CD4-positive, alpha-beta T cell (primary cell): ENCODE measurements around the gene HMCN2. TPM values are rescaled to one million over a fixed set of nuclear protein-coding genes. Genes with fewer than 3 reads are reported as not detected.
"Not testable (repeated sequence)": the region's sequence is repeated elsewhere in the genome, so short reads cannot be mapped to it uniquely, and the experiment has no call there.

Source experiments
- ATAC-seq: fragments of 200-7000 bp; cut with Tn5 transposase; one replicate; pipeline ENCODE4 v1.10.0; 2022; ENCODE audit warnings: mild to moderate bottlenecking; ENCODE audit not compliant: poor library complexity
- CTCF ChIA-PET: fragments of 350-600 bp; sonication (Branson Sonifier 250); formaldehyde crosslinking; loops from one replicate; lab custom pipeline; 2021; ENCODE audit warnings: antibody characterized with exemption, inconsistent platforms; lab: Charles Lee
- POLR2A ChIA-PET: fragments of 350-600 bp; sonication (Branson Sonifier 250); formaldehyde crosslinking; loops from one replicate; lab custom pipeline; 2021; ENCODE audit warnings: antibody characterized with exemption, inconsistent platforms; lab: Charles Lee
- DNase-seq, 14 experiments: peaks; one replicate each; pipeline ENCODE4 v3.0.0-alpha.2; 2013 to 2020; ENCODE audit warnings: mixed read lengths in 2 of 14
- H3K27ac ChIP-seq, 2 donors: one replicate each; pipeline versions ENCODE4 v1.5.1 to v1.7.0; 2013; ENCODE audit warnings: low read length in 2 of 2, low read depth in 1 of 2, mild to moderate bottlenecking in 1 of 2
- H3K27me3 ChIP-seq, 2 experiments: 1 replicate in 1 of 2; 2 replicates in 1 of 2; pipeline versions ENCODE4 v1.6.1 to v1.7.0; 2013; ENCODE audit warnings: low read length in 2 of 2, control low read depth in 1 of 2, mild to moderate bottlenecking in 1 of 2, moderate library complexity in 1 of 2; ENCODE audit not compliant: insufficient read depth in 2 of 2, control insufficient read depth in 1 of 2
- H3K36me3 ChIP-seq: one replicate; pipeline ENCODE4 v1.6.1; 2013; ENCODE audit warnings: low read length, control low read depth; ENCODE audit not compliant: insufficient read depth
- H3K4me1 ChIP-seq: one replicate; pipeline ENCODE4 v1.6.1; 2013; ENCODE audit warnings: low read length, control low read depth; ENCODE audit not compliant: insufficient read depth
- H3K4me3 ChIP-seq: one replicate; pipeline ENCODE4 v1.5.1; 2013; ENCODE audit warnings: mild to moderate bottlenecking, low read length, moderate library complexity
- H3K9me3 ChIP-seq, 2 experiments: 1 replicate in 1 of 2; 2 replicates in 1 of 2; pipeline versions ENCODE4 v1.6.1 to v1.7.0; 2013; ENCODE audit warnings: low read length in 2 of 2, mild to moderate bottlenecking in 2 of 2, control low read depth in 1 of 2, moderate library complexity in 1 of 2; ENCODE audit not compliant: control insufficient read depth in 1 of 2, insufficient read depth in 1 of 2
- H3K27ac Mint-ChIP-seq: one replicate; pipeline ENCODE4 v1.8.0; 2020; ENCODE audit warnings: mixed read lengths
- H3K27me3 Mint-ChIP-seq: one replicate; pipeline ENCODE4 v1.8.0; 2021; ENCODE audit warnings: mixed read lengths
- H3K36me3 Mint-ChIP-seq: one replicate; pipeline ENCODE4 v1.8.0; 2021; ENCODE audit warnings: low read depth, mixed read lengths
- H3K4me1 Mint-ChIP-seq: one replicate; pipeline ENCODE4 v1.8.0; 2021; ENCODE audit warnings: low read depth, mixed read lengths
- H3K4me3 Mint-ChIP-seq: one replicate; pipeline ENCODE4 v1.8.0; 2020; ENCODE audit warnings: mild to moderate bottlenecking, mixed read lengths
- H3K9me3 Mint-ChIP-seq: one replicate; pipeline ENCODE4 v1.8.0; 2020; ENCODE audit warnings: mixed read lengths
- CTCF ChIP-seq: fragments of 200-600 bp; IDR thresholded peaks from one replicate; pipeline ENCODE4 v1.8.0; 2022; ENCODE audit warnings: antibody characterized with exemption, mild to moderate bottlenecking
- intact Hi-C, 2 experiments: fragments of 100-400 bp; cut with DNase I in 1 of 2; cut with micrococcal nuclease in 1 of 2; formaldehyde crosslinking; loops; one replicate each; pipeline versions ENCODE4 v1.15.1 to v1.9.0; 2023 to 2025; cut with DNase I, micrococcal nuclease
- total RNA-seq, 174 experiments: library from RNA in 2 of 174; stranded (reverse) in 2 of 174; gene quantifications; one replicate each; pipeline ENCODE4 v1.2.3 and lab custom pipeline; 2021 to 2026

The HMCN2 gene
- total RNA-seq, 2 experiments from 2014 or later = not detected

GRCh38 chr9:130400870-130401269 lies 135.3 kb downstream of the HMCN2 start:
- H3K4me3 ChIP-seq = no peak overlapping the region
- no peaks in the 10 kb centered on the region for H3K36me3 Mint-ChIP-seq
- no peak for ATAC-seq
- H3K27me3 ChIP-seq = no peaks in the 10 kb centered on the region
- no peaks in the 10 kb centered on the region for H3K9me3 ChIP-seq
- no peaks in the 10 kb centered on the region for H3K27me3 Mint-ChIP-seq
- DNase-seq = no peak
- H3K4me1 ChIP-seq = no peaks in the 10 kb centered on the region
- H3K27ac Mint-ChIP-seq = no peak overlapping the region
- no peaks in the 10 kb centered on the region for H3K36me3 ChIP-seq
- no peaks in the 10 kb centered on the region for H3K9me3 Mint-ChIP-seq
- CTCF ChIA-PET = no interaction called here
- TF ChIP-seq CTCF = no peak
- H3K4me1 Mint-ChIP-seq = no peaks in the 10 kb centered on the region
- POLR2A ChIA-PET = no interaction called here
- intact Hi-C loops = no loop called here
- no peak overlapping the region for H3K4me3 Mint-ChIP-seq
- H3K27ac ChIP-seq = no peak overlapping the region

GRCh38 chr9:130401742-130402141 lies 136.2 kb downstream of the HMCN2 start:
- H3K27ac ChIP-seq = not testable (repeated sequence)

GRCh38 chr9:130402243-130402642 lies 136.7 kb downstream of the HMCN2 start:
- no peaks in the 10 kb centered on the region for H3K27me3 Mint-ChIP-seq
- no peaks in the 10 kb centered on the region for H3K36me3 Mint-ChIP-seq
- no peaks in the 10 kb centered on the region for H3K9me3 ChIP-seq
- no peaks in the 10 kb centered on the region for H3K27me3 ChIP-seq
- no peaks in the 10 kb centered on the region for H3K4me1 Mint-ChIP-seq
- no peaks in the 10 kb centered on the region for H3K4me1 ChIP-seq
- no peak overlapping the region for H3K4me3 ChIP-seq
- no peaks in the 10 kb centered on the region for H3K9me3 Mint-ChIP-seq
- POLR2A ChIA-PET = no interaction called here
- CTCF ChIA-PET = no interaction called here
- no peak for TF ChIP-seq CTCF
- no peak overlapping the region for H3K27ac ChIP-seq
- ATAC-seq (no peak), DNase-seq (no peak)
- no peaks in the 10 kb centered on the region for H3K36me3 ChIP-seq
- H3K4me3 Mint-ChIP-seq = no peak overlapping the region
- intact Hi-C loops = no loop called here
- no peak overlapping the region for H3K27ac Mint-ChIP-seq

More at GRCh38 chr9:130401742-130402141, 136.2 kb downstream of the HMCN2 start:
- H3K9me3 ChIP-seq, H3K9me3 Mint-ChIP-seq, H3K4me1 Mint-ChIP-seq, H3K27me3 Mint-ChIP-seq, DNase-seq, H3K27ac Mint-ChIP-seq, H3K4me3 Mint-ChIP-seq, H3K4me3 ChIP-seq, ATAC-seq, POLR2A ChIA-PET, H3K4me1 ChIP-seq, H3K36me3 Mint-ChIP-seq, H3K36me3 ChIP-seq, H3K27me3 ChIP-seq, intact Hi-C loops, CTCF ChIA-PET: not testable (repeated sequence)

GRCh38 chr9:130402645-130403440 lies 137.3 kb downstream of the HMCN2 start:
- ChIA-PET POLR2A (no interaction called here), CTCF (no interaction called here)
- H3K36me3 ChIP-seq = no peaks in the 10 kb centered on the region
- ATAC-seq = no peak
- H3K27me3 ChIP-seq = no peaks in the 10 kb centered on the region
- H3K27ac ChIP-seq = no peak overlapping the region
- DNase-seq = no peak
- H3K27ac Mint-ChIP-seq = no peak overlapping the region
- no peaks in the 10 kb centered on the region for H3K9me3 Mint-ChIP-seq
- no peak overlapping the region for H3K4me3 ChIP-seq
- no peaks in the 10 kb centered on the region for H3K4me1 ChIP-seq
- H3K27me3 Mint-ChIP-seq = no peaks in the 10 kb centered on the region
- H3K36me3 Mint-ChIP-seq = no peaks in the 10 kb centered on the region
- H3K4me1 Mint-ChIP-seq = no peaks in the 10 kb centered on the region
- no peaks in the 10 kb centered on the region for H3K9me3 ChIP-seq
- no peak for TF ChIP-seq CTCF
- intact Hi-C loops = no loop called here
- H3K4me3 Mint-ChIP-seq = no peak overlapping the region
